Transverse colon (tissue), 4 donors: Measurements from ENCODE around the gene PTPRG.

Experiments used
- POLR2A ChIP-seq: fragments of 450-650 bp; IDR thresholded peaks from one replicate; pipeline ENCODE4 v1.6.1; 2016; ENCODE audit warnings: antibody characterized with exemption, mild to moderate bottlenecking, moderate library complexity
- POLR2AphosphoS5 ChIP-seq, 3 donors: sonication (generic); formaldehyde crosslinking; IDR thresholded peaks; one replicate each; pipeline ENCODE4 v1.6.1; 2016; ENCODE audit warnings: antibody characterized with exemption in 3 of 3
- TF ChIP-seq, protein P1 (sequence below), 5 experiments: fragments of 200-600 bp in 3 of 5; fragments of 450-650 bp in 2 of 5; sonication (generic) in 3 of 5; IDR thresholded peaks; 1 replicate in 2 of 5; 2 replicates in 3 of 5; pipeline ENCODE4 v1.5.1; 2016 to 2017; ENCODE audit warnings: antibody characterized with exemption in 5 of 5, inconsistent platforms in 3 of 5, mild to moderate bottlenecking in 2 of 5, moderate library complexity in 1 of 5

DNA sequence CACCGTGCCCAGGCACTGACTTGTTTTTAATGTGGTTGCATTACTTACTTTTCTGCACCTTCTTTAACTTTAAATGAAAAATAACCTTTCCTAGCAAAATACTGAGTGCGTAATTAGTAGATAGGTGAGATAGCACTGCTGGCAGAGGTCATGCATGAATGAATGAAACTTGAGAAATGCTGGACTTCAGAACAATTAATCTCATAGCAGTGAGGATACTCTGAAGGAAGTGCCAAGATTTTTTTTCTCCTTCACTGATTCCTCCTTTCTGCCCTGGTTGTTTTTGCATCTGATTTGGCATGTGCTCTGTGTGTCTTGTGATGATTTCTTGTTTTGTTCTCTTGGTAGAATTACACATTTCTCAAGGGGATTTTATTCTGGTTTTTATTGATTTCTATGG is 378.9 kb downstream of the PTPRG start:
- no peak for TF ChIP-seq POLR2A
- TF ChIP-seq, protein P1, sequence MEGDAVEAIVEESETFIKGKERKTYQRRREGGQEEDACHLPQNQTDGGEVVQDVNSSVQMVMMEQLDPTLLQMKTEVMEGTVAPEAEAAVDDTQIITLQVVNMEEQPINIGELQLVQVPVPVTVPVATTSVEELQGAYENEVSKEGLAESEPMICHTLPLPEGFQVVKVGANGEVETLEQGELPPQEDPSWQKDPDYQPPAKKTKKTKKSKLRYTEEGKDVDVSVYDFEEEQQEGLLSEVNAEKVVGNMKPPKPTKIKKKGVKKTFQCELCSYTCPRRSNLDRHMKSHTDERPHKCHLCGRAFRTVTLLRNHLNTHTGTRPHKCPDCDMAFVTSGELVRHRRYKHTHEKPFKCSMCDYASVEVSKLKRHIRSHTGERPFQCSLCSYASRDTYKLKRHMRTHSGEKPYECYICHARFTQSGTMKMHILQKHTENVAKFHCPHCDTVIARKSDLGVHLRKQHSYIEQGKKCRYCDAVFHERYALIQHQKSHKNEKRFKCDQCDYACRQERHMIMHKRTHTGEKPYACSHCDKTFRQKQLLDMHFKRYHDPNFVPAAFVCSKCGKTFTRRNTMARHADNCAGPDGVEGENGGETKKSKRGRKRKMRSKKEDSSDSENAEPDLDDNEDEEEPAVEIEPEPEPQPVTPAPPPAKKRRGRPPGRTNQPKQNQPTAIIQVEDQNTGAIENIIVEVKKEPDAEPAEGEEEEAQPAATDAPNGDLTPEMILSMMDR (IDR thresholded peaks at IDR 0.05): no peak
- no peak for TF ChIP-seq POLR2AphosphoS5 (IDR thresholded peaks at IDR 0.05)
